SK-N-SH (cell line): ENCODE results near the gene UBA1.

Source experiments
- EP300 ChIP-seq, 2 experiments: IDR thresholded peaks; 2 replicates each; pipeline versions ENCODE4 v1.4.0 to v1.6.1; 2012; ENCODE audit warnings: borderline replicate concordance in 1 of 2, low read depth in 1 of 2, low read length in 1 of 2
- EZH2phosphoT487 ChIP-seq: fragments of 200-600 bp; sonication (generic); IDR thresholded peaks from 2 replicates; pipeline ENCODE4 v1.6.1; 2017; ENCODE audit warnings: low read depth, mixed run types, mild to moderate bottlenecking, antibody characterized with exemption, moderate library complexity, borderline replicate concordance
- GATA2 ChIP-seq: sonication (generic); formaldehyde crosslinking; IDR thresholded peaks from 2 replicates; pipeline ENCODE4 v1.5.0; 2020; ENCODE audit warnings: mild to moderate bottlenecking, missing genetic modification reagents
- MEF2A ChIP-seq: IDR thresholded peaks from 2 replicates; pipeline ENCODE4 v1.4.0; 2012; ENCODE audit warnings: low read depth, borderline replicate concordance
- NFIC ChIP-seq: IDR thresholded peaks from 2 replicates; pipeline ENCODE4 v1.4.0; 2012; ENCODE audit warnings: borderline replicate concordance
- POLR2AphosphoS5 ChIP-seq: IDR thresholded peaks from 2 replicates; pipeline ENCODE4 v1.6.1; 2012; ENCODE audit warnings: low read depth, low read length
- RAD21 ChIP-seq: IDR thresholded peaks from 2 replicates; pipeline ENCODE4 v1.6.1; 2012; ENCODE audit warnings: mild to moderate bottlenecking, low read length
- RCOR1 ChIP-seq: fragments of 150-350 bp; IDR thresholded peaks from 2 replicates; pipeline ENCODE4 v1.6.1; 2017; ENCODE audit warnings: antibody characterized with exemption, low read length
- TF ChIP-seq, protein P1 (sequence below): IDR thresholded peaks from 2 replicates; pipeline ENCODE4 v1.6.1; 2012; ENCODE audit warnings: mild to moderate bottlenecking, low read depth, low read length, moderate library complexity
- TF ChIP-seq, protein P2 (sequence below): fragments of 150-350 bp; IDR thresholded peaks from 2 replicates; pipeline ENCODE4 v1.6.1; 2017; ENCODE audit warnings: antibody characterized with exemption, low read length, low read depth, borderline replicate concordance
- TF ChIP-seq, protein P3 (sequence below): fragments of 200-600 bp; sonication (generic); IDR thresholded peaks from 2 replicates; pipeline ENCODE4 v1.6.1; 2017; ENCODE audit warnings: antibody characterized with exemption, mild to moderate bottlenecking, moderate library complexity
- TF ChIP-seq, protein P4 (sequence below): fragments of 150-350 bp; IDR thresholded peaks from 2 replicates; pipeline ENCODE4 v1.6.1; 2016; ENCODE audit warnings: mild to moderate bottlenecking, low read depth, low read length

GRCh38 chrX:47191806-47192401, 1.7 kb upstream of the UBA1 start:
- TF ChIP-seq, protein P1, sequence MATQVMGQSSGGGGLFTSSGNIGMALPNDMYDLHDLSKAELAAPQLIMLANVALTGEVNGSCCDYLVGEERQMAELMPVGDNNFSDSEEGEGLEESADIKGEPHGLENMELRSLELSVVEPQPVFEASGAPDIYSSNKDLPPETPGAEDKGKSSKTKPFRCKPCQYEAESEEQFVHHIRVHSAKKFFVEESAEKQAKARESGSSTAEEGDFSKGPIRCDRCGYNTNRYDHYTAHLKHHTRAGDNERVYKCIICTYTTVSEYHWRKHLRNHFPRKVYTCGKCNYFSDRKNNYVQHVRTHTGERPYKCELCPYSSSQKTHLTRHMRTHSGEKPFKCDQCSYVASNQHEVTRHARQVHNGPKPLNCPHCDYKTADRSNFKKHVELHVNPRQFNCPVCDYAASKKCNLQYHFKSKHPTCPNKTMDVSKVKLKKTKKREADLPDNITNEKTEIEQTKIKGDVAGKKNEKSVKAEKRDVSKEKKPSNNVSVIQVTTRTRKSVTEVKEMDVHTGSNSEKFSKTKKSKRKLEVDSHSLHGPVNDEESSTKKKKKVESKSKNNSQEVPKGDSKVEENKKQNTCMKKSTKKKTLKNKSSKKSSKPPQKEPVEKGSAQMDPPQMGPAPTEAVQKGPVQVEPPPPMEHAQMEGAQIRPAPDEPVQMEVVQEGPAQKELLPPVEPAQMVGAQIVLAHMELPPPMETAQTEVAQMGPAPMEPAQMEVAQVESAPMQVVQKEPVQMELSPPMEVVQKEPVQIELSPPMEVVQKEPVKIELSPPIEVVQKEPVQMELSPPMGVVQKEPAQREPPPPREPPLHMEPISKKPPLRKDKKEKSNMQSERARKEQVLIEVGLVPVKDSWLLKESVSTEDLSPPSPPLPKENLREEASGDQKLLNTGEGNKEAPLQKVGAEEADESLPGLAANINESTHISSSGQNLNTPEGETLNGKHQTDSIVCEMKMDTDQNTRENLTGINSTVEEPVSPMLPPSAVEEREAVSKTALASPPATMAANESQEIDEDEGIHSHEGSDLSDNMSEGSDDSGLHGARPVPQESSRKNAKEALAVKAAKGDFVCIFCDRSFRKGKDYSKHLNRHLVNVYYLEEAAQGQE, result no peak
- TF ChIP-seq MEF2A, result no peak
- TF ChIP-seq, protein P2, sequence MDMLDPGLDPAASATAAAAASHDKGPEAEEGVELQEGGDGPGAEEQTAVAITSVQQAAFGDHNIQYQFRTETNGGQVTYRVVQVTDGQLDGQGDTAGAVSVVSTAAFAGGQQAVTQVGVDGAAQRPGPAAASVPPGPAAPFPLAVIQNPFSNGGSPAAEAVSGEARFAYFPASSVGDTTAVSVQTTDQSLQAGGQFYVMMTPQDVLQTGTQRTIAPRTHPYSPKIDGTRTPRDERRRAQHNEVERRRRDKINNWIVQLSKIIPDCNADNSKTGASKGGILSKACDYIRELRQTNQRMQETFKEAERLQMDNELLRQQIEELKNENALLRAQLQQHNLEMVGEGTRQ, result no peak
- TF ChIP-seq EZH2phosphoT487, result no peak
- TF ChIP-seq EP300 (IDR thresholded peaks at IDR 0.05; ENCODE audit: borderline replicate concordance in 1 of 2, low read depth in 1 of 2, low read length in 1 of 2), result no peak
- TF ChIP-seq RAD21, result no peak
- no peak for TF ChIP-seq RCOR1
- TF ChIP-seq, protein P3, sequence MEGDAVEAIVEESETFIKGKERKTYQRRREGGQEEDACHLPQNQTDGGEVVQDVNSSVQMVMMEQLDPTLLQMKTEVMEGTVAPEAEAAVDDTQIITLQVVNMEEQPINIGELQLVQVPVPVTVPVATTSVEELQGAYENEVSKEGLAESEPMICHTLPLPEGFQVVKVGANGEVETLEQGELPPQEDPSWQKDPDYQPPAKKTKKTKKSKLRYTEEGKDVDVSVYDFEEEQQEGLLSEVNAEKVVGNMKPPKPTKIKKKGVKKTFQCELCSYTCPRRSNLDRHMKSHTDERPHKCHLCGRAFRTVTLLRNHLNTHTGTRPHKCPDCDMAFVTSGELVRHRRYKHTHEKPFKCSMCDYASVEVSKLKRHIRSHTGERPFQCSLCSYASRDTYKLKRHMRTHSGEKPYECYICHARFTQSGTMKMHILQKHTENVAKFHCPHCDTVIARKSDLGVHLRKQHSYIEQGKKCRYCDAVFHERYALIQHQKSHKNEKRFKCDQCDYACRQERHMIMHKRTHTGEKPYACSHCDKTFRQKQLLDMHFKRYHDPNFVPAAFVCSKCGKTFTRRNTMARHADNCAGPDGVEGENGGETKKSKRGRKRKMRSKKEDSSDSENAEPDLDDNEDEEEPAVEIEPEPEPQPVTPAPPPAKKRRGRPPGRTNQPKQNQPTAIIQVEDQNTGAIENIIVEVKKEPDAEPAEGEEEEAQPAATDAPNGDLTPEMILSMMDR, result no peak
- TF ChIP-seq, protein P4, sequence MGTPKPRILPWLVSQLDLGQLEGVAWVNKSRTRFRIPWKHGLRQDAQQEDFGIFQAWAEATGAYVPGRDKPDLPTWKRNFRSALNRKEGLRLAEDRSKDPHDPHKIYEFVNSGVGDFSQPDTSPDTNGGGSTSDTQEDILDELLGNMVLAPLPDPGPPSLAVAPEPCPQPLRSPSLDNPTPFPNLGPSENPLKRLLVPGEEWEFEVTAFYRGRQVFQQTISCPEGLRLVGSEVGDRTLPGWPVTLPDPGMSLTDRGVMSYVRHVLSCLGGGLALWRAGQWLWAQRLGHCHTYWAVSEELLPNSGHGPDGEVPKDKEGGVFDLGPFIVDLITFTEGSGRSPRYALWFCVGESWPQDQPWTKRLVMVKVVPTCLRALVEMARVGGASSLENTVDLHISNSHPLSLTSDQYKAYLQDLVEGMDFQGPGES, result no peak
- TF ChIP-seq POLR2AphosphoS5, result no peak
- TF ChIP-seq GATA2 (CRISPR knock-in tag), result no peak
- no peak for TF ChIP-seq NFIC
